CD14-positive monocyte (primary cell): ENCODE data around the gene BICD1. TPM values are rescaled to one million over a fixed set of nuclear protein-coding genes. Genes with fewer than 3 reads are reported as not detected.

ENCODE experiments used
- DNase-seq, 3 donors: peaks; one replicate each; pipeline ENCODE4 v3.0.0-alpha.2; 2011 to 2022
- H2AFZ ChIP-seq: 2 replicates; pipeline ENCODE4 v1.6.0; 2012; ENCODE audit warnings: mild to moderate bottlenecking, low read depth, low read length, inconsistent platforms; ENCODE audit not compliant: insufficient read depth, poor library complexity, severe bottlenecking
- H3K27ac ChIP-seq, 2 donors: 1 replicate in 1 of 2; 2 replicates in 1 of 2; pipeline ENCODE4 v1.5.1; 2012 to 2013; ENCODE audit warnings: low read length in 2 of 2, control low read depth in 1 of 2, inconsistent platforms in 1 of 2, low read depth in 1 of 2, mild to moderate bottlenecking in 1 of 2
- H3K27me3 ChIP-seq, 2 donors: one replicate each; pipeline versions ENCODE4 v1.6.0 to v1.6.1; 2011 to 2013; ENCODE audit warnings: low read length in 2 of 2; ENCODE audit not compliant: control insufficient read depth in 2 of 2, insufficient read depth in 2 of 2
- H3K36me3 ChIP-seq, 2 donors: replicated peaks in 1 of 2; 1 replicate in 1 of 2; 2 replicates in 1 of 2; pipeline versions ENCODE4 v1.5.1 to v1.6.1; 2012 to 2013; ENCODE audit warnings: low read length in 2 of 2, control low read depth in 1 of 2, inconsistent platforms in 1 of 2, mild to moderate bottlenecking in 1 of 2; ENCODE audit not compliant: insufficient read depth in 2 of 2, control insufficient read depth in 1 of 2
- H3K4me1 ChIP-seq, 2 donors: 1 replicate in 1 of 2; 2 replicates in 1 of 2; pipeline versions ENCODE4 v1.5.1 to v1.6.1; 2012 to 2013; ENCODE audit warnings: low read length in 2 of 2, control low read depth in 1 of 2, inconsistent platforms in 1 of 2, mild to moderate bottlenecking in 1 of 2, moderate library complexity in 1 of 2; ENCODE audit not compliant: insufficient read depth in 2 of 2, control insufficient read depth in 1 of 2
- H3K4me2 ChIP-seq: replicated peaks from 2 replicates; pipeline ENCODE3; 2012; ENCODE audit warnings: low read length, moderate library complexity, mild to moderate bottlenecking; ENCODE audit not compliant: poor library complexity, severe bottlenecking; ENCODE audit errors: extremely low read depth
- H3K4me3 ChIP-seq, 3 experiments: fragments of 200-600 bp in 1 of 3; sonication (generic) in 1 of 3; replicated peaks in 1 of 3; 1 replicate in 2 of 3; 2 replicates in 1 of 3; pipeline ENCODE4 v1.5.1; 2011 to 2013; ENCODE audit warnings: low read length in 3 of 3, mild to moderate bottlenecking in 3 of 3, control low read depth in 2 of 3, low read depth in 2 of 3, inconsistent platforms in 1 of 3, moderate library complexity in 1 of 3
- H3K79me2 ChIP-seq: 2 replicates; pipeline ENCODE4 v1.6.0; 2012; ENCODE audit warnings: mild to moderate bottlenecking, control low read depth, inconsistent platforms, low read length, moderate library complexity; ENCODE audit not compliant: insufficient read depth
- H3K9ac ChIP-seq: 2 replicates; pipeline ENCODE4 v1.6.0; 2017; ENCODE audit warnings: low read length, mild to moderate bottlenecking; ENCODE audit not compliant: insufficient read depth, poor library complexity, severe bottlenecking
- H3K9me3 ChIP-seq, 2 donors: replicated peaks in 1 of 2; 1 replicate in 1 of 2; 2 replicates in 1 of 2; pipeline versions ENCODE4 v1.5.1 to v1.6.1; 2012 to 2013; ENCODE audit warnings: low read length in 2 of 2, control low read depth in 1 of 2; ENCODE audit not compliant: control insufficient read depth in 1 of 2, insufficient read depth in 1 of 2
- H4K20me1 ChIP-seq: 2 replicates; pipeline ENCODE4 v1.6.0; 2012; ENCODE audit warnings: mild to moderate bottlenecking, low read length, control low read depth, moderate library complexity; ENCODE audit not compliant: insufficient read depth
- H3K27ac Mint-ChIP-seq, 7 donors: one replicate each; pipeline ENCODE4 v1.8.0; 2020; ENCODE audit warnings: mild to moderate bottlenecking in 7 of 7, mixed read lengths in 7 of 7, moderate library complexity in 6 of 7, inconsistent platforms in 2 of 7
- H3K27me3 Mint-ChIP-seq, 3 donors: one replicate each; pipeline ENCODE4 v1.8.0; 2021 to 2022; ENCODE audit warnings: low read depth in 3 of 3, mild to moderate bottlenecking in 3 of 3, mixed read lengths in 3 of 3, moderate library complexity in 3 of 3, inconsistent platforms in 1 of 3
- H3K36me3 Mint-ChIP-seq, 2 donors: one replicate each; pipeline ENCODE4 v1.8.0; 2020; ENCODE audit warnings: mixed read lengths in 2 of 2, inconsistent platforms in 1 of 2, mild to moderate bottlenecking in 1 of 2
- H3K4me1 Mint-ChIP-seq: one replicate; pipeline ENCODE4 v1.8.0; 2020; ENCODE audit warnings: mild to moderate bottlenecking, mixed read lengths
- H3K4me3 Mint-ChIP-seq, 2 donors: one replicate each; pipeline ENCODE4 v1.8.0; 2020; ENCODE audit warnings: mild to moderate bottlenecking in 2 of 2, mixed read lengths in 2 of 2, moderate library complexity in 1 of 2
- H3K9me3 Mint-ChIP-seq, 7 donors: one replicate each; pipeline ENCODE4 v1.8.0; 2020 to 2022; ENCODE audit warnings: mixed read lengths in 7 of 7, mild to moderate bottlenecking in 6 of 7, moderate library complexity in 6 of 7, inconsistent platforms in 2 of 7
- WGBS: methylation state at CpG from one replicate; pipeline ENCODE4 v1.1.5; 2013; ENCODE audit warnings: missing lambda C conversion rate; ENCODE audit not compliant: insufficient coverage; 5-methylcytosine and 5-hydroxymethylcytosine counted together
- intact Hi-C, 2 donors: fragments of 100-400 bp; cut with micrococcal nuclease; formaldehyde crosslinking; loops; one replicate each; pipeline versions ENCODE4 v1.15.0 to v1.15.1; 2023
- polyA plus RNA-seq, 3 donors: library from polyadenylated mRNA; depleted of rRNA in 1 of 3; unstranded in 2 of 3; stranded (reverse) in 1 of 3; fragments of 300-500 nt in 2 of 3; fragments of >200 nt in 1 of 3; fragmentation: Illumina TruSeq in 2 of 3; gene quantifications; 1 replicate in 2 of 3; 2 replicates in 1 of 3; pipeline ENCODE4 v1.2.3, GENCODE V29; 2012 to 2021
- TF ChIP-seq, protein P1 (sequence below): fragments of 200-600 bp; IDR thresholded peaks from one replicate; pipeline ENCODE4 v1.8.0; 2022; ENCODE audit warnings: antibody characterized with exemption, mild to moderate bottlenecking

BICD1 gene
- polyA plus RNA-seq, 3 donors = 0.55 to 2.1 (median 1.6) TPM

DNA sequence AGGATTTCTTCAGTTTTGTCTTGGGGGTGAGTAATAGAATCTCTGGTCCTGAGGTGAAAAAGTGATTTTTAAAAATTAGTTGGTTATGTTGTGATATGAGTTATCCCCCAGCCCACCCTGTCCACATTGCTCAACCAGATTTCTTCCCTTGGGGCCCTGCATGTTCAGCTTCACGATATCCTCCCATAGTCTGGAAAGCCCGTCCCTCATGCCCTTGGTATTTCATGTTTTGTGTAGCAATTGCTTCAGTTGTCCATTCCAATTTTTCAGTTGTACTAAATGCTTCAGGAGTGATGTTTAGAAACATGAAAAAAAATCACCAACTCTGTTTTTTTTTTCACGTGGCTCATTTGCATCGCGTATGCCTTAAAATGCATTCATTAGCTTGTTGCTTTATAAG lies 17.5 kb upstream of the BICD1 start:
- H2AFZ ChIP-seq = no peak overlapping the region
- H3K79me2 ChIP-seq = no peaks in the 10 kb centered on the region
- DNase-seq = no peak
- no peaks in the 10 kb centered on the region for H3K9me3 ChIP-seq
- Mint-ChIP-seq H3K27ac (no peak overlapping the region), H3K4me3 (no peak overlapping the region), H3K9me3 (peaks cover 0 to 4% (median 1%) of the 10 kb centered on the region in 7 donors), H3K4me1 (peaks cover 3% of the 10 kb centered on the region), H3K36me3 (no peaks in the 10 kb centered on the region), H3K27me3 (peaks cover 0 to 2% (median 0%) of the 10 kb centered on the region in 3 donors)
- H3K27me3 ChIP-seq = no peaks in the 10 kb centered on the region
- no CpG with 5 or more reads among the region's 5 CpGs for WGBS
- no peak overlapping the region for H3K4me2 ChIP-seq
- H4K20me1 ChIP-seq = no peaks in the 10 kb centered on the region
- no peak overlapping the region for H3K4me3 ChIP-seq
- no peak overlapping the region for H3K9ac ChIP-seq
- no peaks in the 10 kb centered on the region for H3K4me1 ChIP-seq
- H3K36me3 ChIP-seq = no peaks in the 10 kb centered on the region
- intact Hi-C loops = no loop called here
- H3K27ac ChIP-seq = no peak overlapping the region
- TF ChIP-seq, protein P1, sequence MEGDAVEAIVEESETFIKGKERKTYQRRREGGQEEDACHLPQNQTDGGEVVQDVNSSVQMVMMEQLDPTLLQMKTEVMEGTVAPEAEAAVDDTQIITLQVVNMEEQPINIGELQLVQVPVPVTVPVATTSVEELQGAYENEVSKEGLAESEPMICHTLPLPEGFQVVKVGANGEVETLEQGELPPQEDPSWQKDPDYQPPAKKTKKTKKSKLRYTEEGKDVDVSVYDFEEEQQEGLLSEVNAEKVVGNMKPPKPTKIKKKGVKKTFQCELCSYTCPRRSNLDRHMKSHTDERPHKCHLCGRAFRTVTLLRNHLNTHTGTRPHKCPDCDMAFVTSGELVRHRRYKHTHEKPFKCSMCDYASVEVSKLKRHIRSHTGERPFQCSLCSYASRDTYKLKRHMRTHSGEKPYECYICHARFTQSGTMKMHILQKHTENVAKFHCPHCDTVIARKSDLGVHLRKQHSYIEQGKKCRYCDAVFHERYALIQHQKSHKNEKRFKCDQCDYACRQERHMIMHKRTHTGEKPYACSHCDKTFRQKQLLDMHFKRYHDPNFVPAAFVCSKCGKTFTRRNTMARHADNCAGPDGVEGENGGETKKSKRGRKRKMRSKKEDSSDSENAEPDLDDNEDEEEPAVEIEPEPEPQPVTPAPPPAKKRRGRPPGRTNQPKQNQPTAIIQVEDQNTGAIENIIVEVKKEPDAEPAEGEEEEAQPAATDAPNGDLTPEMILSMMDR = no peak

DNA sequence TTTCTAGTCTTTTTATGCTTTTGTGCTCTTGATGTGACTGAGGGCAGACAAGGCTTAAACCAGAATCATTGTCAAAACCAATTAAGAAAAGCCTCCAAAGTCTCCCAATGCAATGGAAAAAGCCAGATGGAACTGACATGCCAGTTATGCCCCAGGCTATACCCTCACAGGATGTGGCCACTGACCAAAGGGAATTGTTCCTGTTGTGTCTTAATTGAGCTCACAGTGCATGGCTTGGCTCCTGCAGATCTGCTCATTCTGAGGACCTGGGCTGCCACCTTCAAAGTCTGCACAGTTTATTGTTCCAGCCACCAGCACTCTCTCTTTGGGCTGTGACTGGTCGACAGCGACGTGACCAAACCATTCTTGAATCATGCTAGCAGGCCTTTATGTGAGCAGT lies 17.1 kb upstream of the BICD1 start:
- Mint-ChIP-seq H3K36me3 (no peaks in the 10 kb centered on the region), H3K4me1 (peaks cover 3% of the 10 kb centered on the region), H3K4me3 (no peak overlapping the region), H3K27ac (peak overlapping the region in 1 of 7 donors; percentile 2), H3K27me3 (peaks cover 0 to 2% (median 0%) of the 10 kb centered on the region in 3 donors), H3K9me3 (peaks cover 0 to 4% (median 1%) of the 10 kb centered on the region in 7 donors)
- 100% methylated on average over 3 of the region's 3 CpGs for WGBS
- Histone ChIP-seq H3K4me3 (no peak overlapping the region), H3K79me2 (no peaks in the 10 kb centered on the region), H3K9me3 (no peaks in the 10 kb centered on the region), H3K36me3 (no peaks in the 10 kb centered on the region), H2AFZ (no peak overlapping the region), H3K27ac (no peak overlapping the region), H3K4me1 (no peaks in the 10 kb centered on the region), H3K27me3 (no peaks in the 10 kb centered on the region), H3K4me2 (no peak overlapping the region), H3K9ac (no peak overlapping the region), H4K20me1 (no peaks in the 10 kb centered on the region)
- intact Hi-C loops = no loop called here
- TF ChIP-seq, protein P1 = no peak
- no peak for DNase-seq
